Daoy (cell line): Measurements from ENCODE around the gene GMIP. TPM values are rescaled to one million over a fixed set of nuclear protein-coding genes. Genes with fewer than 3 reads are reported as not detected.
"Not testable (repeated sequence)": the region's sequence is repeated elsewhere in the genome, so short reads cannot be mapped to it uniquely, and the experiment has no call there.

Experiments used
- DNase-seq: peaks from one replicate; pipeline ENCODE4 v3.0.0-alpha.2; 2015; ENCODE audit warnings: low read depth
- total RNA-seq: library from RNA; depleted of rRNA; stranded (reverse); fragments of >200 nt; shearing (Covaris generic); gene quantifications from 2 replicates; pipeline ENCODE4 v1.2.3, GENCODE V29; 2014

GMIP gene
- total RNA-seq, 1 experiment from 2014 or later = 2.2 TPM

- DNase-seq = no peak
These were observed 8.7 kb downstream of the GMIP start for GRCh38 chr19:19634516-19635312.

DNA sequence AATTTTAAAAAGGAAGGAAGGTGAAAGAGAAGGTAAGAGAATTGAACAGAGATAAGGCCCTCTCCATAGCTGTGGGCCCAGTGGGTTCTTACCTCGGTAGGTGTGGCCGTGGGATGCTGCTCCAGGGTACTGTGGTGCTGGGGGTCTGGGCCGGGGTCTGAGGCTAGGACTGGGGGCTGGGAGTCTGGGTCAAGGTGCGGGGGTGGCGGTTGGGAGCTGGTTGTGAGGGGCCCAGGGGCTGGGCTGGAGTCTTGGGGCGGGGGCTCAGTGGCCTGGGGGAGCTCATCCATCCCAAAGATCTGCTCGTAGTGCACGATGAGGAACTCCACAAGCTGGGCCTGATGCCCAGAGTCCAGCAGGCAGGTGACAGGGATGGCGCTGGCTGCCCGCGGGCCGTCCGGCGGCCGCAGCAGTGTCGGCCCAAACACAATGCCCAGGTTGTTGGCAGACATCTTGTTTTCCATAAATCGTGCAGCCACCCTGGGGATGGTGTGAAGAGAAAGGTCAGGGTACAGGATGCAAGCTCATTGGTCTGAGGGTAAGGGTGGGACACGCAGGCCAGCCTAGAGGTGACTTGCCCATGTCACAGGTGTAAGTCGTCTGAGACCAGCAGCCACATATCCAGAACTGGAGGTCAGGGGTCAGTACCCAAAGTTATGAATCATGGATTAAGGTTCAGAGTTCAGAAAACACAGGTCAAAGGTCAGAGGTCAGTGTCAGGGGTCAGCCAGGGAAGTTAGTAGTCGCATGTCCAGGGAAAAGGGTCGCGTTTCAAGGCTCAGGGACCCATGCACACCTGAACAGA lies 9.5 kb downstream of the GMIP start:
- DNase-seq = no peak

DNA sequence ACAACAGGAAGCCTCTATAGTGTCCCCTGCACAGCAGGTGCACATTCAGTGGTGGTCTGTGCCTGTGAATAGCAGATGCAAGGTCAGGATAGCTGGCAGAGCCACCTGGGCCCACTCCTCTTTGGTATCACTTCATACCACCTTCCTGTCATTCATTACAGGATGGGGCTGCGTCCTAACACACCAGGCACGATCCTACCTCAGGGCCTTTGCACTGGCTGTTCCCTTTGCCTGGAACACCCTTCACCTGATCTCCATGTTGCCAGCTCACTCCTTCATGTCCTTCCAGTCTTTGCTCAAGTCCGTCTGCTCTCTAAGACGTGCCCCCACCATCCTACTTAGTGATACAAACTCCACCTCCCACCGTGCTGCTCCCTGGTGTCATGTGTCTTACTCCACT lies 10.8 kb downstream of the GMIP start:
- no peak for DNase-seq

GRCh38 chr19:19631346-19631745 lies 12.1 kb downstream of the GMIP start:
- no peak for DNase-seq

DNA sequence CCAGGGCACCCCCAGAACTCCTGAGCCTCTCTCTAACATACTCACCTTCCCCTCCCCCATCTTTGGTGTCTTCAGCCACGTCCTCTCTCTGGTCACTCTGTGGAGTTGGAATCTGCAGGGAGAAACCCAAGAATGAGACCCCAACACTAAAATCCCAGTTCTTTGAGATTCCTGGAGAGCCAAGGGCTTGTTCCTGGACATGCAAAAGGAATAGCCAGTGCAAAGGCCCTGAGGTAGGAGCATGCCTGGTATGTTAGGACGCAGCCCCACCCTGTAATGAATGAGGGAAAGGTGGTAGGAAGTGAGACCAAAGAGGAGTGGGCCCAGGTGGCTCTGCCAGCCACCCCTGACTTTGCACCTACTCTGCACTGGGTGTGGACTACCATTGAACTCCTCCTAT lies 13.0 kb downstream of the GMIP start:
- DNase-seq = no peak

DNA sequence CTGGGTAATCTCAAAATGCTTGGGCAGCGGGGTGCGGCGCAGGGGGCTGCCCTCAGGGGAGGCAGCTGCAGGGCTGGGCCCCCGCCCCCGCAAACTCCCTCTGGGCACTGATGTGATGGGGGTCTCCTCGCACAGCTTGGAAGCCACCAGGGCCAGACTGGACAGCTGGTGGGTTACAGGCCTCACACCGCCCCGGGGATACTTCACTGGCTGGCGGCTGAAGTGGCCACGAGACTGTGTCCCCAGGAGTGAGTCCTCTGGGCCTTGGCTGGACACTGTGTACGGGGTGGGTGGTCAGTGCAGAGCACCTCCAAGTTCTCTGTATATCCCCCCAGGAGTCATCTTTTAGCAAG lies 13.4 kb downstream of the GMIP start:
- no peak for DNase-seq

DNA sequence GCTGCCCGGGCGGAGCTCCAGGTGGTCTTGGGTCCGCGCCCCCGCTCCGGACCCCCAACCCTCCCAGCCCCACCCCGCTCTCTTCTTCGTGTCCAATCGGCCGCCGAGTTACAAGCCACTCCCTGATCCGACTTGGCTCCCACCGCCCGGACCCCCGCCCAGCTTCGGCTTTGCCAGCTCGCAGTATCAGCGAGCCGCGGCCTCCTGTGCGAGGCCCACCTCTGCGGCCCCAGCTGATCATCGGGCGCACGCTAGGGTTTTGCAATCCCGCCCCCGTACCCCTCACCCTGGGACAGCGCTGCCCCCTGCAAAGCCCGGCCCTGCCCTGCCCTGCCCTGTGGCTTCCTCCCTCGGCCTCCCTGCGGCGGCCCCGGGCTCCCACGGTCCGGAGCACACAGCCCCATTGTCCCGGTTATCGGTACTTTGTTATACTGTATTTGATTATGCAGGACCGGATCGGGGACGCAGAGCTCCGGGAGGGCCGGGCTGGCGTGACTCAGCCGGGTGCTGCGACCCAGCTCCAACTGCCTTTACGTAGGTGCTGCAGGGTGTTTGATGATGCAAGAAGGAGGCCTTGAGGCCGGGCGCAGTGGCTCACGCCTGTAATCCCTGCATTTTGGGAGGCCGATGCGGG lies 14.8 kb downstream of the GMIP start:
- peak; percentile 48 for DNase-seq

GRCh38 chr19:19627621-19628500 lies 15.6 kb downstream of the GMIP start, which contains the start of gene LPAR2:
Gene LPAR2 (minus strand): TSS chr19:19628220. CDS start chr19:19627275, 945 bp downstream.
- no peak for DNase-seq

GRCh38 chr19:19626516-19627472 lies 16.7 kb downstream of the GMIP start:
- DNase-seq = no peak

DNA sequence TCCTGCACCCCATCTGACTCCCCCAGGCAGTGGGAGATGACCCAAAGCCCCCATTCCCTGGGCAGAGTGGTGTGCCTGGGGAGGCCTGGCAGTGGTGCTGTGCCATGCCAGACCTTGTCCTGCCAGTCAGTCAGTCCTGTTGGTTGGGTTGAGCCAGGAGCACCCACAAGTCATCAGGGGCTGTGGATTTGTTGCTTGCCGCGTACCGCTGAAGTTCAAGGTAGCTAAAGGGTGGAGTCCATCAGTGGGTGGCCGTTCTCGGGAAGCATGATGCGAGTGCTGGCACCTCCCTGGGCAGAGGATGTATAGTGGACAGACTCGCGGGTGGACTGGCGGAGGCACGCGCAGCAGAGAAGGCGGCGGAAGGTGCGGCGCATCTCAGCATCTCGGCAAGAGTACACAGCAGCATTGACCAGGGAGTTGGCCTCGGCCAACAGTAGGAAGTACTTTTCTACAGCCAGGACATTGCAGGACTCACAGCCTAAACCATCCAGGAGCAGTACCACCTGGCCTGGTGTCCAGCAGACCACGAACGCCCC lies 19.4 kb downstream of the GMIP start:
- no peak for DNase-seq

DNA sequence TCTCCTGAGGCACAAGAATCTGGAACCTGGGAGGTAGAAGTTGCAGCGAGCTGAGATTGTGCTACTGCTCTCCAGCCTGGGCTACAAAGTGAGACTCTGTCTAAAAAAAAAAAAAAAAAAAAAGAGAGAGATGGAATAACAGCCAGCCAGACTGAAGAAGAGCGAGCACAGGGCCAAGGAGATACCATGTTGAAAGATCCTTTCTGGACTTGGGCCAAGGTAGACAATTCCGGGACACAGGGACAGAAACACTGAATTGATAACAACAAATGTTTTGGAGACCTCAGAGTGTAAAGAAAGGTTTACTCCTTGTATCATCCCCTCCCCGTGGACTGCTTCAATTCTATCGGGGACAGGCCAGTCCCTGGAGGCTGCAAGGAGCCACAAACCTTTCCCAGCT lies 20.1 kb downstream of the GMIP start:
- DNase-seq = no peak

DNA sequence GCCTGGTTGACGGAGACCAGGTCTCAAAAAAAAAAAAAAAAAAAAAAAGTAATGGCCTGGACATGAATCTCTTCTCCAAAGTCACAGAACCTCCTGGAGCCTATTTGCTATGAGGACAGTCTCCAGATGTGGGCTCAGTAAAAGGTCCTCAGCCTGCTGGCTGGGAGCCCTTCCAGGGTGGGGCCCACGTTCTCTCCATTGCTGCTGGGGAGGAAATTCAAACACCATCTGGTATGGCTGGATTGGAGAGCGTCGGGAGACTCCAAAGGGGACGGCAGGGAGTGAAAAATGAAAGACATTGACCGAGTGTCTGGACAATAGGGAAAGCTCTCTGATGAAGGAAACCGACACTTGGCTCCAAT lies 23.6 kb downstream of the GMIP start:
- no peak for DNase-seq

DNA sequence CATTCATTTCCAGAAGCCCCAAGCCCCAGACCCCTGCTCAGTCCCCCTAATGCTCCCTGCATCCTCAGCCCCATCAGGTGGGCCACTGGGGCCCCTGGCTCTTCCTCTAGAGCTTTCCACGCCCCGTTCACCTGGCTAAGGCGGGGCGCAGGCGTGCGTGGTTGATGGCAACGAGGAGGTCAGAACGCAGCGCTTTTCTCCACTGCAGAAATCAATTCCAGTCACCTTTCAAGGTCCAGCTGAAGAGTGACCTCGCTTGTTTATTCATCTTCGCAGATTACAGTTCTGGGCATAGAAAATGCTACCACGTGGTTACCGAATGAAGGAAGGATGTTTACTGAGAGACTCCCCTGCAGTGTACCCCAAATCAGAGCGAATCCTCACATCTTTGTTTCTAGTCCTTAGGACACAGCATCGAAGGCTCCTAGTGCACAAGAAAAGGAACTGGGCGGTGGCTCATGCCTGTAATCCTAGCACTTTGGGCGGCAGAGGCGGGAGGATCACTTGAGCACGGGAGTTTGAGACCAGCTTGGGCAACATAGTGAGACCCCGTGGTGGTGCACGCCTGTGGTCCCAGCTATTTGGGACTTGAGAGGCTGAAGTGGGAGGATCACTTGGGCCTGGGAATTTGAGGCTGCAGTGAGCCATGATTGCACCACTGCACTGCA lies 24.1 kb downstream of the GMIP start:
- no peak for DNase-seq

- DNase-seq = peak; percentile 98
These were observed 25.0 kb downstream of the GMIP start, which contains the start of gene PBX4 for GRCh38 chr19:19618219-19619051. Gene PBX4 (minus strand): TSS chr19:19618687. CDS start chr19:19618629, 58 bp downstream.

GRCh38 chr19:19615086-19615485 lies 28.4 kb downstream of the GMIP start:
- peak; percentile 54 for DNase-seq

DNA sequence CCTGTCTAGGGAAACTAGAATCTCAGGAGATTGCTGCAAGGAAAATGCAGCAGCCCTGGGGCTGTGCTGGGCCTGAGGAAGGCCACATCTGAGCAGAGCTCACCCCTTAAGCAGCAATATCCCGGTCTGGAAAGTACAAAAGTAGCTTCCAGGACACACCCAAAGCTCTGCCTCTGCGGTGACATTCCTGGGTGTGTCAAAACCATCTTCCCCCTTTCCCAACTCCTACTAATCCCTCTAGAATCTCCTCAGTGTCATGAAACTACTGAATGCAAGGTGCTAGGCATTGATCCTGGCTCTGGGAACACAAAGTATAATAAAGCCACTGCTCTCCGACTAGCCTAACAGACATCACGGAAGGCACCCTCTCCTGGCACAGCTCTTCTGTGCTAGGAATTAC lies 30.0 kb downstream of the GMIP start:
- DNase-seq = peak; percentile 31

- no peak for DNase-seq
These were observed 32.9 kb downstream of the GMIP start for GRCh38 chr19:19610376-19611202.

DNA sequence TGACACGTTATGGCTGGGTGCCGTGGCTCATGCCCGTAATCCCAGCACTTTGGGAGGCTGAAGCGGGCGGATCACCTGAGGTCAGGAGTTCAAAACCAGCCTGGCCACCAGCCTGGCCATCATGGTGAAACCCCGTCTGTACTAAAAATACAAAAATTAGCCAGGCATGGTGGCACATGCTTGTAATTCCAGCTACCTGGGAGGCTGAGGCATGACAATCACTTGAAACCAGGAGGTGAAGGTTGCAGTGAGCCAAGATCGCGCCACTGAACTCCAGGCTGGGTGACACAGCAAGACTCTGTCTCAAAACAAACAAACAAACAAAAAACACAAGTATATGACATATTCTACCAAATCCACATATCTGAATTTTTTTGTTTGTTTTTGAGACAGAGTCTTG lies 36.8 kb downstream of the GMIP start:
- DNase-seq = not testable (repeated sequence)
